HG02623 (cell line): ENCODE results near the gene TBR1.

Source experiments
- ATAC-seq: cut with Tn5 transposase; IDR thresholded peaks from one replicate; pipeline ENCODE4 v1.9.1; 2021; ENCODE audit warnings: moderate library complexity; ENCODE audit not compliant: unreplicated experiment

Gene TBR1

GRCh38 chr2:161414042-161415033 is 1.8 kb upstream of the TBR1 start:
- ATAC-seq = peak; percentile 39

- ATAC-seq = peak; percentile 23
These were observed 787 bp upstream of the TBR1 start for GRCh38 chr2:161415034-161415986.

GRCh38 chr2:161416708-161417437 is 776 bp downstream of the TBR1 start:
- ATAC-seq = no peak

GRCh38 chr2:161417438-161418274 is 1.6 kb downstream of the TBR1 start:
- ATAC-seq = no peak

GRCh38 chr2:161418275-161418714 is 2.2 kb downstream of the TBR1 start:
- no peak for ATAC-seq

- no peak for ATAC-seq
These were observed 2.9 kb downstream of the TBR1 start for GRCh38 chr2:161418715-161419637.

GRCh38 chr2:161419638-161420190 is 3.6 kb downstream of the TBR1 start:
- ATAC-seq = no peak

- no peak for ATAC-seq
These were observed 4.4 kb downstream of the TBR1 start for GRCh38 chr2:161420406-161421074.

GRCh38 chr2:161421686-161422085 is 5.6 kb downstream of the TBR1 start:
- ATAC-seq = no peak

- no peak for ATAC-seq
These were observed 6.8 kb downstream of the TBR1 start for GRCh38 chr2:161422816-161423403.

- ATAC-seq = no peak
These were observed 7.6 kb downstream of the TBR1 start for GRCh38 chr2:161423421-161424393.

- ATAC-seq = no peak
These were observed 8.3 kb downstream of the TBR1 start for GRCh38 chr2:161424394-161424769.

- no peak for ATAC-seq
These were observed 9.0 kb downstream of the TBR1 start for GRCh38 chr2:161424891-161425727.

GRCh38 chr2:161425728-161426454 is 9.8 kb downstream of the TBR1 start:
- no peak for ATAC-seq

GRCh38 chr2:161426455-161426921 is 10.4 kb downstream of the TBR1 start:
- no peak for ATAC-seq
